SK-N-SH (cell line): ENCODE measurements around the gene ZNF555. TPM values are rescaled to one million over a fixed set of nuclear protein-coding genes. Genes with fewer than 3 reads are reported as not detected.

Source experiments
- CTCF ChIA-PET: fragments of 300-600, 350-600 bp; formaldehyde crosslinking; extraction: SDS; loops from one replicate; lab custom pipeline; 2021; lab: Yijun Ruan, JAX
- POLR2A ChIA-PET: fragments of 350-600 bp; sonication (Branson Sonifier 250); formaldehyde crosslinking; extraction: SDS; loops from one replicate; lab custom pipeline; 2020; ENCODE audit warnings: antibody characterized with exemption, inconsistent platforms; lab: Yijun Ruan, JAX
- DNase-seq: peaks from one replicate; pipeline ENCODE4 v3.0.0; 2012
- H2AFZ ChIP-seq: fragments of 200-600 bp; sonication (generic); 2 replicates; pipeline ENCODE4 v1.8.1; 2016; ENCODE audit warnings: antibody characterized with exemption, mild to moderate bottlenecking, low read depth
- H3F3A ChIP-seq: fragments of 200-600 bp; sonication (generic); replicated peaks from 2 replicates; pipeline ENCODE3; 2016; ENCODE audit warnings: antibody characterized with exemption, mild to moderate bottlenecking; ENCODE audit not compliant: insufficient read depth
- H3K27ac ChIP-seq, 2 experiments: fragments of 200-500 bp in 1 of 2; fragments of 200-600 bp in 1 of 2; sonication (Bioruptor generic) in 1 of 2; sonication (generic), shearing (Covaris generic) in 1 of 2; 2 replicates each; pipeline versions ENCODE4 v1.5.1 to v1.6.1; 2014 to 2016; ENCODE audit warnings: low read depth in 2 of 2, inconsistent platforms in 1 of 2, low read length in 1 of 2, mild to moderate bottlenecking in 1 of 2, mixed read lengths in 1 of 2
- H3K27me3 ChIP-seq: fragments of 200-600 bp; sonication (generic), shearing (Covaris generic); 2 replicates; pipeline ENCODE4 v1.6.1; 2016; ENCODE audit warnings: mixed run types; ENCODE audit not compliant: insufficient read depth
- H3K36me3 ChIP-seq, 2 experiments: fragments of 200-500 bp in 1 of 2; fragments of 200-600 bp in 1 of 2; sonication (Bioruptor generic) in 1 of 2; sonication (generic) in 1 of 2; replicated peaks in 1 of 2; 2 replicates each; pipeline versions ENCODE3 to v1.5.1; 2014 to 2016; ENCODE audit warnings: low read length in 1 of 2, mild to moderate bottlenecking in 1 of 2; ENCODE audit not compliant: insufficient read depth in 2 of 2, control insufficient read depth in 1 of 2
- H3K4me1 ChIP-seq, 2 experiments: fragments of 200-500 bp in 1 of 2; fragments of 200-600 bp in 1 of 2; sonication (Bioruptor generic) in 1 of 2; sonication (generic), shearing (Covaris generic) in 1 of 2; 2 replicates each; pipeline versions ENCODE4 v1.5.1 to v1.6.1; 2014 to 2016; ENCODE audit warnings: low read depth in 1 of 2, low read length in 1 of 2, mixed run types in 1 of 2; ENCODE audit not compliant: insufficient read depth in 2 of 2, control insufficient read depth in 1 of 2
- H3K4me2 ChIP-seq: fragments of 200-600 bp; sonication (generic), shearing (Covaris generic); 2 replicates; pipeline ENCODE4 v1.6.1; 2017; ENCODE audit warnings: mixed run types
- H3K4me3 ChIP-seq, 2 experiments: fragments of 200-500 bp in 1 of 2; fragments of 200-600 bp in 1 of 2; sonication (Bioruptor generic) in 1 of 2; sonication (generic), shearing (Covaris generic) in 1 of 2; 2 replicates each; pipeline versions ENCODE4 v1.5.1 to v1.8.1; 2014 to 2016; ENCODE audit warnings: low read depth in 2 of 2, inconsistent platforms in 1 of 2, low read length in 1 of 2, mild to moderate bottlenecking in 1 of 2, mixed read lengths in 1 of 2, moderate library complexity in 1 of 2
- H3K79me2 ChIP-seq: fragments of 200-600 bp; sonication (generic); 2 replicates; pipeline ENCODE4 v1.8.1; 2017; ENCODE audit warnings: mild to moderate bottlenecking; ENCODE audit not compliant: insufficient read depth
- H3K9ac ChIP-seq: fragments of 200-600 bp; sonication (generic); 2 replicates; pipeline ENCODE4 v1.6.1; 2017; ENCODE audit warnings: mixed run types
- H3K9me2 ChIP-seq: fragments of 200-600 bp; sonication (generic); 2 replicates; pipeline ENCODE4 v1.6.1; 2017; ENCODE audit warnings: mixed run types
- H3K9me3 ChIP-seq: fragments of 200-600 bp; sonication (generic); 2 replicates; pipeline ENCODE4 v1.6.1; 2017; ENCODE audit warnings: mixed run types, mild to moderate bottlenecking, moderate library complexity
- H4K20me1 ChIP-seq: fragments of 200-600 bp; sonication (generic); 2 replicates; pipeline ENCODE4 v1.6.1; 2017; ENCODE audit warnings: mild to moderate bottlenecking, mixed run types; ENCODE audit not compliant: insufficient read depth
- CHD2 ChIP-seq: fragments of 150-350 bp; IDR thresholded peaks from 2 replicates; pipeline ENCODE4 v1.6.1; 2018; ENCODE audit warnings: low read length; ENCODE audit not compliant: partially characterized antibody
- FOSL2 ChIP-seq: IDR thresholded peaks from 2 replicates; pipeline ENCODE4 v1.4.0; 2012; ENCODE audit warnings: low read depth, mild to moderate bottlenecking, moderate library complexity, borderline replicate concordance
- FOXJ3 ChIP-seq: sonication (generic); formaldehyde crosslinking; IDR thresholded peaks from 2 replicates; pipeline ENCODE4 v1.5.1; 2020; ENCODE audit warnings: mild to moderate bottlenecking, missing genetic modification reagents
- GABPA ChIP-seq: IDR thresholded peaks from 2 replicates; pipeline ENCODE4 v1.4.0; 2012; ENCODE audit warnings: low read depth, mild to moderate bottlenecking
- JUND ChIP-seq: IDR thresholded peaks from 2 replicates; pipeline ENCODE4 v1.4.0; 2012
- MEF2A ChIP-seq: IDR thresholded peaks from 2 replicates; pipeline ENCODE4 v1.4.0; 2012; ENCODE audit warnings: low read depth, borderline replicate concordance
- MXI1 ChIP-seq: IDR thresholded peaks from 2 replicates; pipeline ENCODE4 v1.6.1; 2012; ENCODE audit warnings: mild to moderate bottlenecking, low read depth, low read length, improper control_type of control experiment
- POLR2AphosphoS5 ChIP-seq: IDR thresholded peaks from 2 replicates; pipeline ENCODE4 v1.6.1; 2012; ENCODE audit warnings: low read depth, low read length
- RFX5 ChIP-seq: IDR thresholded peaks from 2 replicates; pipeline ENCODE4 v1.6.1; 2012; ENCODE audit warnings: mild to moderate bottlenecking, improper control_type of control experiment, low read length
- TEAD4 ChIP-seq: IDR thresholded peaks from 2 replicates; pipeline ENCODE4 v1.4.0; 2012; ENCODE audit warnings: mild to moderate bottlenecking, borderline replicate concordance; ENCODE audit not compliant: insufficient read depth
- USF2 ChIP-seq: fragments of 150-350 bp; IDR thresholded peaks from 2 replicates; pipeline ENCODE4 v1.6.1; 2017; ENCODE audit warnings: antibody characterized with exemption, low read length, low read depth, borderline replicate concordance
- YY1 ChIP-seq: IDR thresholded peaks from 2 replicates; pipeline ENCODE4 v1.4.0; 2012; ENCODE audit warnings: low read depth, mild to moderate bottlenecking
- WGBS: methylation state at CpG from one replicate; pipeline ENCODE4 v1.1.6; 2017; ENCODE audit warnings: low lambda C conversion rate; 5-methylcytosine and 5-hydroxymethylcytosine counted together
- polyA plus RNA-seq, 3 experiments: library from polyadenylated mRNA; depleted of rRNA; stranded (reverse); fragments of >200 nt; gene quantifications; 2 replicates each; pipeline ENCODE4 v1.2.3, GENCODE V29; 2012
- TF ChIP-seq, protein P1 (sequence below): IDR thresholded peaks from 2 replicates; pipeline ENCODE4; 2012

ZNF555 gene
- polyA plus RNA-seq, 1 of the 3 experiments (the other 2 are of a cell fraction): 1.4 TPM

GRCh38 chr19:2806736-2807378, 34.4 kb upstream of the ZNF555 start:
- H3K27ac ChIP-seq: no peak overlapping the region
- no peaks in the 10 kb centered on the region for H3K9me3 ChIP-seq
- H3K4me3 ChIP-seq: no peak overlapping the region
- WGBS: 92% methylated on average over 16 of the region's 34 CpGs
- TF ChIP-seq MXI1: no peak
- no peak overlapping the region for H3K4me2 ChIP-seq
- ChIA-PET POLR2A (no interaction called here), CTCF (interaction anchor here (1.4 kb wide), 1 partner anchor 12 kb away, joined by 4 read pairs; no protein-coding TSS in a partner anchor)
- H3K4me1 ChIP-seq: no peaks in the 10 kb centered on the region
- peak; percentile 14 for DNase-seq
- no peak overlapping the region for H3K9ac ChIP-seq
- H3K27me3 ChIP-seq: no peaks in the 10 kb centered on the region
- no peak overlapping the region for H2AFZ ChIP-seq
- peaks cover 7 to 75% of the 10 kb centered on the region in 2 experiments for H3K36me3 ChIP-seq
- H4K20me1 ChIP-seq: no peaks in the 10 kb centered on the region
- no peaks in the 10 kb centered on the region for H3K79me2 ChIP-seq
- no peaks in the 10 kb centered on the region for H3K9me2 ChIP-seq
- no peaks in the 10 kb centered on the region for H3F3A ChIP-seq

DNA sequence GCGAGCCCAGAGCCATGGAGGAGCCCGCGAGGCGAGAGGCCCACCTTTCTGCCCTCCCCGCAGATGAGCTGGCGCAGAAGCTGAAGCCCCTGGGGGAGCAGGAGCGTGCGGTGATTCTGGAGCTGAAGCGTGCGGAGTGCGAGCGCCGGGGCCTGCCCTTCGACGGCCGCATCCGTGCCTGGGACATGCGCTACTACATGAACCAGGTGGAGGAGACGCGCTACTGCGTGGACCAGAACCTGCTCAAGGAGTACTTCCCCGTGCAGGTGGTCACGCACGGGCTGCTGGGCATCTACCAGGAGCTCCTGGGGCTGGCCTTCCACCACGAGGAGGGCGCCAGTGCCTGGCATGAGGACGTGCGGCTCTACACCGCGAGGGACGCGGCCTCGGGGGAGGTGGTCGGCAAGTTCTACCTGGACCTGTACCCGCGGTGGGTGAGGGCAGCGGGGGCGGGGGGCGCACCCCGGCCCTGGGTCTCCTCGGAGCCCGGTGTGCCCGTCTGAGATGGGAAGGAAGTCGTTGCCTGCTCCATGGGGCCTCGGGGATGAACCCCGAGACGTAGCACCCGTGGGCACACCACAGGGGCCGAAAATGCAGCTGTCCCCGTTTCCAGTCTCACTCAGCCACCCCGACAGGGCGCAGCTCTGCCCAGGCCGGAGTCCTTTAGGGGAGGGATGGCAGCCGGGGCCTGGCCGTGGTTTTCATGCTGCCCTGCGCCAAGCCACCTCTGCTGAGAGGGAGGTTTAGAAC, 33.7 kb upstream of the ZNF555 start:
- TF ChIP-seq MEF2A (no peak), GABPA (no peak)
- peaks cover 7 to 81% of the 10 kb centered on the region in 2 experiments for H3K36me3 ChIP-seq
- no peaks in the 10 kb centered on the region for H3K27me3 ChIP-seq
- no peaks in the 10 kb centered on the region for H4K20me1 ChIP-seq
- POLR2A ChIA-PET: no interaction called here
- no peaks in the 10 kb centered on the region for H3K79me2 ChIP-seq
- H3K4me1 ChIP-seq: peaks cover 0 to 5% of the 10 kb centered on the region in 2 experiments; a peak in 1 of 4 replicates
- CTCF ChIA-PET: no interaction called here
- H3K9ac ChIP-seq: no peak overlapping the region
- H3K4me3 ChIP-seq: no peak overlapping the region
- no peak overlapping the region for H2AFZ ChIP-seq
- WGBS: 97% methylated on average over 18 of the region's 56 CpGs
- no peaks in the 10 kb centered on the region for H3K9me2 ChIP-seq
- DNase-seq: peak; percentile 21
- H3K27ac ChIP-seq: no peak overlapping the region
- H3K9me3 ChIP-seq: no peaks in the 10 kb centered on the region
- H3K4me2 ChIP-seq: no peak overlapping the region
- H3F3A ChIP-seq: no peaks in the 10 kb centered on the region

DNA sequence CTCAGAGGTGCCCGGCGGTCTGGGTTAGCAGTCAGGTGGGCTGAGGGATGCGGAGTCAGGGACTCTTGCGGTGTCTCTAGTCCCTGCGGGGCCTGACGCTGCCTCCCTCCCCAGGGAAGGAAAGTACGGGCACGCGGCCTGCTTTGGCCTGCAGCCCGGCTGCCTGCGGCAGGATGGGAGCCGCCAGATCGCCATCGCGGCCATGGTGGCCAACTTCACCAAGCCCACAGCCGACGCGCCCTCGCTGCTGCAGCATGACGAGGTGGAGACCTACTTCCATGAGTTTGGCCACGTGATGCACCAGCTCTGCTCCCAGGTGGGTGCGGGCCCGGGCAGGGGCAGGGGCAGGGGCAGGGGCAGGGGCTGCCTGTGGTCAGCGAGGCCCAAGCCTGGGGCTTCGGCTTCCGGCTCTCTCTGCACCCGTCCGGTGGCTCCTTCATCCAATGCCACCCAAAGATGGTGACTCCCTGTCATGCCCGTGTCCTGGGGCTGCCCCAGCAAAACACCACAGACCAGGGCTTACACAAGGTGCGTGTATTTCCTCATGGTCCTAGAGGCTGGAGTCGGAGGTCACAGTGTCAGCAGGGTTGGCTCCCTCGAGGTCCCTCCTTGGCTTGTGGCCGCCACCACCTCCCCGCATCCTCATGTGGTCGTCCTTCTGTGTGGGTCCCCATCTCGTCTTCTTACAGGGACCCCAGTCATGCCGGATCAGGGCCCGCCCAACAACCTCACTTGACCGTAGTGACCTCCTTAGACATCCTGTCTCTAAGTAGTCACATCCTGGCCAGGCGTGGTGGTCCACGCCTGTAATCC, 32.9 kb upstream of the ZNF555 start:
- H3F3A ChIP-seq: no peaks in the 10 kb centered on the region
- no peak overlapping the region for H3K9ac ChIP-seq
- no peaks in the 10 kb centered on the region for H3K79me2 ChIP-seq
- POLR2A ChIA-PET: no interaction called here
- H3K4me3 ChIP-seq: no peak overlapping the region
- peaks cover 0 to 13% of the 10 kb centered on the region in 2 experiments; a peak in 1 of 4 replicates for H3K4me1 ChIP-seq
- no peaks in the 10 kb centered on the region for H3K27me3 ChIP-seq
- no peak overlapping the region for H3K27ac ChIP-seq
- no peak overlapping the region for H2AFZ ChIP-seq
- 98% methylated on average over 10 of the region's 41 CpGs for WGBS
- CTCF ChIA-PET: no interaction called here
- no peak overlapping the region for H3K4me2 ChIP-seq
- no peaks in the 10 kb centered on the region for H4K20me1 ChIP-seq
- no peaks in the 10 kb centered on the region for H3K9me2 ChIP-seq
- H3K9me3 ChIP-seq: no peaks in the 10 kb centered on the region
- H3K36me3 ChIP-seq: peaks cover 3 to 79% of the 10 kb centered on the region in 2 experiments
- peak; percentile 9 for DNase-seq
- no peak for TF ChIP-seq YY1
- TF ChIP-seq RFX5: no peak
- TF ChIP-seq MEF2A: no peak
- TF ChIP-seq TEAD4: no peak
- no peak for TF ChIP-seq FOSL2
- TF ChIP-seq USF2: no peak
- TF ChIP-seq FOXJ3 (CRISPR knock-in tag): no peak
- TF ChIP-seq, protein P1, sequence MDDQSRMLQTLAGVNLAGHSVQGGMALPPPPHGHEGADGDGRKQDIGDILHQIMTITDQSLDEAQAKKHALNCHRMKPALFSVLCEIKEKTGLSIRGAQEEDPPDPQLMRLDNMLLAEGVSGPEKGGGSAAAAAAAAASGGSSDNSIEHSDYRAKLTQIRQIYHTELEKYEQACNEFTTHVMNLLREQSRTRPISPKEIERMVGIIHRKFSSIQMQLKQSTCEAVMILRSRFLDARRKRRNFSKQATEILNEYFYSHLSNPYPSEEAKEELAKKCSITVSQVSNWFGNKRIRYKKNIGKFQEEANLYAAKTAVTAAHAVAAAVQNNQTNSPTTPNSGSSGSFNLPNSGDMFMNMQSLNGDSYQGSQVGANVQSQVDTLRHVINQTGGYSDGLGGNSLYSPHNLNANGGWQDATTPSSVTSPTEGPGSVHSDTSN: no peak
- no peak for TF ChIP-seq JUND
- no peak for TF ChIP-seq CHD2
- TF ChIP-seq POLR2AphosphoS5: no peak
